SU-DHL-6 (cell line): ENCODE measurements around the gene ABCD2.

ENCODE experiments used
- H2AFZ ChIP-seq: fragments of 200-600 bp; sonication (generic); 2 replicates; pipeline ENCODE4 v1.6.1; 2014; ENCODE audit warnings: low read depth, mild to moderate bottlenecking, moderate library complexity, mixed read lengths, antibody characterized with exemption, low read length; ENCODE audit not compliant: severe bottlenecking
- H3F3A ChIP-seq: fragments of 200-600 bp; shearing (Covaris generic); 2 replicates; pipeline ENCODE4 v1.6.0; 2016; ENCODE audit warnings: antibody characterized with exemption, mild to moderate bottlenecking; ENCODE audit not compliant: insufficient read depth
- H3K27ac ChIP-seq: fragments of 200-600 bp; sonication (generic); 2 replicates; pipeline ENCODE4 v1.5.1; 2016; ENCODE audit warnings: low read depth, mild to moderate bottlenecking, low read length, moderate library complexity, mixed read lengths
- H3K27me3 ChIP-seq: fragments of 200-600 bp; sonication (generic), shearing (Covaris generic); 2 replicates; pipeline ENCODE4 v1.6.0; 2014; ENCODE audit warnings: mild to moderate bottlenecking, low read length
- H3K36me3 ChIP-seq: fragments of 200-600 bp; sonication (generic); 2 replicates; pipeline ENCODE4 v1.6.1; 2014; ENCODE audit warnings: mild to moderate bottlenecking, low read length, mixed read lengths
- H3K4me2 ChIP-seq: fragments of 300-600, 200-600 bp; shearing (Covaris generic), sonication (generic); 2 replicates; pipeline ENCODE4 v1.6.0; 2014; ENCODE audit warnings: low read length, low read depth, mild to moderate bottlenecking; ENCODE audit not compliant: poor library complexity, severe bottlenecking
- H3K4me3 ChIP-seq: fragments of 200-600 bp; sonication (generic); 2 replicates; pipeline ENCODE4 v1.5.1; 2014; ENCODE audit warnings: antibody characterized with exemption, low read length, mild to moderate bottlenecking, mixed read lengths; ENCODE audit not compliant: insufficient read depth, poor library complexity, severe bottlenecking
- H3K79me2 ChIP-seq: fragments of 200-600 bp; sonication (generic); 2 replicates; pipeline ENCODE4 v1.6.1; 2014; ENCODE audit warnings: mild to moderate bottlenecking, low read length, moderate library complexity; ENCODE audit not compliant: insufficient read depth
- H3K9ac ChIP-seq: fragments of 200-600 bp; sonication (generic); 2 replicates; pipeline ENCODE4 v1.7.0; 2014; ENCODE audit warnings: mild to moderate bottlenecking, low read length
- H3K9me2 ChIP-seq: fragments of 200-600 bp; sonication (generic); replicated peaks from 2 replicates; pipeline ENCODE4 v1.6.1; 2014; ENCODE audit warnings: low read length; ENCODE audit not compliant: insufficient read depth
- H3K9me3 ChIP-seq: fragments of 200-600 bp; sonication (generic); 2 replicates; pipeline ENCODE4 v1.6.1; 2014; ENCODE audit warnings: low read length, mixed read lengths; ENCODE audit not compliant: insufficient read depth
- H4K20me1 ChIP-seq: fragments of 200-600 bp; sonication (generic); 2 replicates; pipeline ENCODE4 v1.6.1; 2014; ENCODE audit warnings: low read depth, mild to moderate bottlenecking, antibody characterized with exemption, low read length, moderate library complexity, mixed read lengths
- EZH2phosphoT487 ChIP-seq: fragments of 200-600 bp; sonication (generic), shearing (Covaris generic); conservative IDR thresholded peaks from 2 replicates; pipeline ENCODE4 v1.6.1; 2018; ENCODE audit warnings: mild to moderate bottlenecking, antibody characterized with exemption, low read length, moderate library complexity, mixed read lengths
- TF ChIP-seq, protein P1 (sequence below): fragments of 200-600 bp; sonication (generic); IDR thresholded peaks from one replicate; pipeline ENCODE4 v1.5.1; 2017; ENCODE audit warnings: antibody characterized with exemption, mild to moderate bottlenecking, low read length, moderate library complexity; ENCODE audit not compliant: insufficient read depth, poor library complexity, severe bottlenecking

Gene ABCD2

GRCh38 chr12:39574785-39575497, 44.7 kb downstream of the ABCD2 start:
- Histone ChIP-seq H3K4me2 (no peak overlapping the region), H3K36me3 (no peaks in the 10 kb centered on the region), H3K79me2 (no peaks in the 10 kb centered on the region), H3K9me3 (no peaks in the 10 kb centered on the region), H4K20me1 (no peaks in the 10 kb centered on the region), H3K27ac (no peak overlapping the region), H3K9me2 (no peaks in the 10 kb centered on the region), H3K9ac (no peak overlapping the region), H3K4me3 (no peak overlapping the region), H2AFZ (no peak overlapping the region), H3K27me3 (no peaks in the 10 kb centered on the region), H3F3A (no peaks in the 10 kb centered on the region)
- TF ChIP-seq, protein P1, sequence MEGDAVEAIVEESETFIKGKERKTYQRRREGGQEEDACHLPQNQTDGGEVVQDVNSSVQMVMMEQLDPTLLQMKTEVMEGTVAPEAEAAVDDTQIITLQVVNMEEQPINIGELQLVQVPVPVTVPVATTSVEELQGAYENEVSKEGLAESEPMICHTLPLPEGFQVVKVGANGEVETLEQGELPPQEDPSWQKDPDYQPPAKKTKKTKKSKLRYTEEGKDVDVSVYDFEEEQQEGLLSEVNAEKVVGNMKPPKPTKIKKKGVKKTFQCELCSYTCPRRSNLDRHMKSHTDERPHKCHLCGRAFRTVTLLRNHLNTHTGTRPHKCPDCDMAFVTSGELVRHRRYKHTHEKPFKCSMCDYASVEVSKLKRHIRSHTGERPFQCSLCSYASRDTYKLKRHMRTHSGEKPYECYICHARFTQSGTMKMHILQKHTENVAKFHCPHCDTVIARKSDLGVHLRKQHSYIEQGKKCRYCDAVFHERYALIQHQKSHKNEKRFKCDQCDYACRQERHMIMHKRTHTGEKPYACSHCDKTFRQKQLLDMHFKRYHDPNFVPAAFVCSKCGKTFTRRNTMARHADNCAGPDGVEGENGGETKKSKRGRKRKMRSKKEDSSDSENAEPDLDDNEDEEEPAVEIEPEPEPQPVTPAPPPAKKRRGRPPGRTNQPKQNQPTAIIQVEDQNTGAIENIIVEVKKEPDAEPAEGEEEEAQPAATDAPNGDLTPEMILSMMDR, result no peak
- TF ChIP-seq EZH2phosphoT487, result no peak

DNA sequence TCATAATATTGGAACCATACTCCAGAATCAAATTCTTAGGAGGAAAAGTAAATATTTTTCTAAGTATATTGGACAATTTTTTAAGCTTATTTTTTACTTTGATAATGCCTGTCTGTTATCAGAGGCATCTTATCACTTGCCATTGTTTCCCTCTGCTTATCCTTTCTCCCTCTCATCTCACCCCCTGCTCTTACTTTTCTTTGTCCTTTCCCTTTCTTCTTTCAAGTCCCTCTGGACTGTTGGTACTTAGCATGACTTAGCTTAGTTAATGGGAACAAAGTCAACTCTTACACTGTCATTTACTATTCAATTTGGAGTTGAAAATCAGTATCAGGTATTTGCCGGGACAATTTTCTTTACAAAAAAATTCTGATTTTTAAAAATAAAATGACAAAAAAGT, 45.2 kb downstream of the ABCD2 start:
- TF ChIP-seq, protein P1, result no peak
- TF ChIP-seq EZH2phosphoT487, result no peak
- Histone ChIP-seq H3K9me2 (no peaks in the 10 kb centered on the region), H3F3A (no peaks in the 10 kb centered on the region), H3K9me3 (no peaks in the 10 kb centered on the region), H3K4me3 (no peak overlapping the region), H3K9ac (no peak overlapping the region), H3K4me2 (no peak overlapping the region), H4K20me1 (no peaks in the 10 kb centered on the region), H3K36me3 (no peaks in the 10 kb centered on the region), H3K79me2 (no peaks in the 10 kb centered on the region), H3K27ac (no peak overlapping the region), H3K27me3 (no peaks in the 10 kb centered on the region), H2AFZ (no peak overlapping the region)

GRCh38 chr12:39573971-39574370, 45.6 kb downstream of the ABCD2 start:
- no peaks in the 10 kb centered on the region for H3K36me3 ChIP-seq

More at GRCh38 chr12:39573971-39574370, 45.6 kb downstream of the ABCD2 start:
- Histone ChIP-seq H4K20me1 (no peaks in the 10 kb centered on the region), H3K4me2 (no peak overlapping the region), H3K9me3 (no peaks in the 10 kb centered on the region), H3K9me2 (no peaks in the 10 kb centered on the region), H3K9ac (no peak overlapping the region), H3K4me3 (no peak overlapping the region), H3K27ac (no peak overlapping the region), H3K27me3 (no peaks in the 10 kb centered on the region), H2AFZ (no peak overlapping the region), H3K79me2 (no peaks in the 10 kb centered on the region), H3F3A (no peaks in the 10 kb centered on the region)
- TF ChIP-seq, protein P1, result no peak
- no peak for TF ChIP-seq EZH2phosphoT487
